HG03025 (cell line): Measurements from ENCODE around the gene KCTD12.
"Not testable (repeated sequence)": the region's sequence is repeated elsewhere in the genome, so short reads cannot be mapped to it uniquely, and the experiment has no call there.

Experiments used
- ATAC-seq: cut with Tn5 transposase; IDR thresholded peaks from one replicate; pipeline ENCODE4 v1.9.1; 2021; ENCODE audit warnings: mild to moderate bottlenecking, moderate library complexity; ENCODE audit not compliant: unreplicated experiment, low FRiP score

KCTD12 gene

DNA sequence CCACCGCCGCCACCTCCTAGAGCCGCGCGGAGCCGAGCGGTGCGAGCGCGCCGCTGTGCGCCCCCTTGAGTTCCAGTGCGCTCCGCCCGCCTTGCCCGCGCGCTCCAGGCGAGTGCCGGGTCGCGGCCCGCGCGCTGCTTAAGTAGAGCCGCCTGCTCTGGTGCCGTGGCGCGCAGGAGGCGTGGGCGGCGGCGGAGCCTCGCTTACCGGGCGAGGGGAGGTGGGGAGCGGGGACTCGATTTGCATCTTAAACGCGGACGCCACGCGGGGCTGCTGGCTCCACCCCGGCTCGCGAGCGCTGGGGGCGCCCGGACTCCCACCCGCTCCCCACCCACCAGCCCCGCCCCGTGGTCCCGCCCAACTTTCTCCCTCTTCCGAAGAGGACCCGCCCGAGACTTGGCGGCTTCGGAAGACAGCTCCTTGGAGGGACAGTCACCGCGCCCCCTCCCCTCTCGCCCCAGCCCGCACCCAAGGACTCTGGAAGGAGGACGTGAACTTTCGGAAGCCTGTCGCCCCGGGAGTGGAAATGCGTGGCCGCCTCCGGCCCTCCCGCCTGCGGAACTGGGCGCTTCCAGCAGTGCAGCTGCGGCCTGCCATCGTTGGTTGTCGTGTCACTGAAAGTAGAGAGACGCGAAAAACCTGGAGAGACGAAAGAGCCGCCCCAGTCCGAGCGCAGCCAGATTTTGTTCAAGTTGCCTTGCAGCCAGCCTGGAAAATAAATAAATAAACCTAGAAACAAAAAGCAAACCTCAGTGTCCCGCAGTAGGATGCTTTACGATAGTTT, at the start of gene KCTD12:
Gene KCTD12, minus strand, starts transcription at position 114 of the 784 bp plus-strand sequence. CDS start 257 bp downstream, outside the sequence.
- peak; percentile 66 for ATAC-seq

DNA sequence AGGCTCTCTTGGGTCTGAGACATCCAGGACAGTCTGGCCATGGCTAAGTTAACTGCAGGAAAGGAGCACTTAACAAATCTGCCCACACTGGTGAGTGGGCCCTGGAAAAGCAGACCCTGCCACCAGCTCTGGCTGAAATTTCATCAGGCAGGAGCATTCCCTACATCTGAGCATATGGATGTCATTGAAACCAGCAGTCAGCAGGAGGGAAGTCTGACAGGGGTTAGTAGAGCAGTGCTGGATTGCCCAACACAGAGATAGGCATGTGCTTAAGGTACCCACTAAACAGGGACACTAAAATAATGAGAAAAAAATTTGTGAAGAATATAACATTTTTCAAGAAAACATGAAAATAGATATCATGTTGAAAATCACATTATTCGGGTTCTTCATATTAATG, 48.5 kb upstream of the KCTD12 start:
- no peak for ATAC-seq

DNA sequence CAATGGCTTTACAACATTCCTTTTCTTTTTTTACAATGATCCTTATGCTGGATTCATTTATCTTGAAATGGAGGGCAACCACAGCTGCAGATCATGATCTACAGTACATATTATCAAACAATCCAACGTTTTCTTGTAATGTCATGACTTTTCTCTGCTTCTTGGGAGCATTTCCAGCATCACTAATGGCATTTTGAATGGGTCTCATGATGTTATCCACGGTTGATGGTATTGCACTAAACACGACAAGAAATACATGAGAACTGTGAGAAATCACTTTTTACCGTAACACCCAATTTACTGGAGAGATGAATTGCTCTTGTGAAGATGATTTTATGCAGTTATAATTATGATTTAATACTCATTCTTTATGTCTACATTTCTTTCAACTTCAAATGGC, 45.9 kb upstream of the KCTD12 start:
- ATAC-seq, result no peak

DNA sequence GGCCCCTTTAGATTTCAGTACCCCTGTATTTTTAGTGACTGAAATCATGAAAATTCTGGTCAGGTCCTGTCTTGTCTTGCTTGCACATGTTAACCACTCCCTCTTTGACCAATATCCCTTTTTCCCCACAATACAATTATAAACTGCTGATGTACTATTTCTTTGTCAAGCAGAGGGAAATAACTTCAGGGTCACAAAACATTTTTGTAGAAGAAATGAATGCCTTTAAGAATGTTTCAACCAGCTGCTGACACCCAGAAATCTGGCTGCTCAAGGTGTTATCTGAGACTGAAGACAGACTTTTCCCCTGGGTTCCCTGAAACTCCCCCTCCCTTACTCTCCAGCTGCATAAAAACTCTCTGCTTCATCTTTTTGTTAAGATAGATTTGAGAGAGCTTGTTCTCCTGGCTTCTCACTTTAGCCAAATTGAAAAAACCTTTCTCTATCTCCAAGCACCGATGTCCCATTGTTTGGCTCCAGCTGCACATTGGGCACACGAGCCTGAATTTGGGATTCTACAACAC, 43.7 kb upstream of the KCTD12 start:
- peak; percentile 81 for ATAC-seq

DNA sequence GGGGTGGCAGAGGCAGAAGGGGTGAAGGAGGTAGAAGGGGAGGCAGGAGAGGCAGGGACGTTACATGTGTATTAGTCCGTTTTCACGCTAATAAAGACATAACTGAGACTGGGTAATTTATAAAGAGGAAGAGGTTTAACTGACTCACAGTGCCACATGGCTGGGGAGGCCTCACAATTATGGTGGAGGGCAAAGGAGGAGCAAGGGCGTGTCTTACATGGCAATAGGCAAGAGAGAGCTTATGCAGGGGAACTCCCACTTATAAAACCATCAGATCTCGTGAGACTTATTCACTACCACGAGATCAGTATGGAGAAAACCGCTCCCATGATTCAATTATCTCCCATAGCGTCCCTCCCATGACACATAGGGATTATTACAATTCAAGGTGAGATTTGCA, 43.1 kb upstream of the KCTD12 start:
- peak; percentile 51 for ATAC-seq

DNA sequence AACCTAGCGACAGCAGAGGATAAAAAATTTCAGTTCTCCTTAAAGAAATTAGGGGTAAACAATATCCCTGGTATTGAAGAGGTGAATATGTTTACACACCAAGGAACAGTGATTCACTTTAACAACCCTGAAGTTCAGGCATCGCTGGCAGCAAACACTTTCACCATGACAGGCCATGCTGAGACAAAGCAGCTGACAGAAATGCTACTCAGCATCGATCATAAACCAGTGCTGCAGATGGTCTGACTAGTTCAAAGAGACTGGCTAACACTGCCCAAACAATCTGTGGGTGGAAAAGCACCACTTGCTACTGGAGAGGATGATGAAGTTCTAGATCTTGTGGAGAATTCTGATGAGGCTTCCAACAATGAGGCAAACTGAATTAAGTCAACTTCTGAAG, 42.3 kb upstream of the KCTD12 start:
- no peak for ATAC-seq

DNA sequence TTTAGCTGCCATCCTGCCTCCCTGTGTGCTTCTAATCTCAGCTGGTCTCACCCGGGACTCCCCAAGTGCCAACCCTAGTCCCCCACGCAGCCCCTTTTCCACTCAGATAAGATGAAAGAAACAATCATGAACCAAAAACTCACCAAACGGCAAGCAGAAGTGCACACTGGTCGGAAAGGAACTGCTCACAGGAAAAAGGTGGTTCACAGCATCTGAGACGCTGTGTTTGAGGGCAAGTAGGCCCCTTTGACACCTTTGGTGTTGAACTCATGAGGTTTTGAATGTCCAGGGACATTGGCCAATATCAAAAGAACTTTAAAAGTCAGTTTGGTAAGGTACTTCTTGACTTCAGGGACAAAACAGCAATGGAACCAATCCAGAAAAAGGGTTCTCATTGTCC, 41.8 kb upstream of the KCTD12 start:
- no peak for ATAC-seq

DNA sequence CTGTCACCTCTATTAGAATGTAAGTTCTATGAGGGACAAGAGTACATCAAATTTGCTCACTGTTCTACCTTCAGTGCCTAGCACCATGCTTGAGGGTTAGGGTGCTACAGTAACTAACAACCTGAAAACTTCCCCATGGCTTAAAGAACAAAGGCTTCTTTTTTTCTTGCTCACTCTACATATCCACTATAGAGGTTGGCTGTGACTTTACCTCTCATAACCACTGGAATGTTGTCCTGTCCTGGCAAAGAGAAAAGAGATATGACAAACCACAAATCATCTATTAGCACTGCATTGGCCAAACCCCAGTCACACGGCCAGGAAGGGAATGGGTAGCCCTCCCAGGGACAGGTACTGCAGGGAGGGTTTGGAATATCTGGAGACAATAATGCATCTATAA, 38.9 kb upstream of the KCTD12 start:
- no peak for ATAC-seq

DNA sequence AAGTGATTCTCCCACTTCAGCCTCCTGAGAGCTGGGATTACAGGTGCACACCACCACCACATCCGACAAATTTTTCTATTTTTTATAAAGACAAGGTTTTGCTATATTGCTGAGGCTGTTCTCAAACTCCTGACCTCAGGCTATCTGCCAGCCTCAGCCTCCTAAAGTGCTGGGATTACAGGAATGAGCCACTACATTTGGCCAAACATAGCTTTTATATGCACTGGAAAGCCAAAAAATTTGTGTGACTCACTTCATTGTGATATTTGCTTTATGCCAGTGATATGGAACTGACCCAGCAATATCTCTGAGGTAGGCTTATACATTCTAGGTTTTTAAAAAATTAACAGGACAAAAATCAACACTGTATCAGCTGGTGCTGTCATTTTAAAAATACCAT, 35.3 kb upstream of the KCTD12 start:
- ATAC-seq, result no peak

DNA sequence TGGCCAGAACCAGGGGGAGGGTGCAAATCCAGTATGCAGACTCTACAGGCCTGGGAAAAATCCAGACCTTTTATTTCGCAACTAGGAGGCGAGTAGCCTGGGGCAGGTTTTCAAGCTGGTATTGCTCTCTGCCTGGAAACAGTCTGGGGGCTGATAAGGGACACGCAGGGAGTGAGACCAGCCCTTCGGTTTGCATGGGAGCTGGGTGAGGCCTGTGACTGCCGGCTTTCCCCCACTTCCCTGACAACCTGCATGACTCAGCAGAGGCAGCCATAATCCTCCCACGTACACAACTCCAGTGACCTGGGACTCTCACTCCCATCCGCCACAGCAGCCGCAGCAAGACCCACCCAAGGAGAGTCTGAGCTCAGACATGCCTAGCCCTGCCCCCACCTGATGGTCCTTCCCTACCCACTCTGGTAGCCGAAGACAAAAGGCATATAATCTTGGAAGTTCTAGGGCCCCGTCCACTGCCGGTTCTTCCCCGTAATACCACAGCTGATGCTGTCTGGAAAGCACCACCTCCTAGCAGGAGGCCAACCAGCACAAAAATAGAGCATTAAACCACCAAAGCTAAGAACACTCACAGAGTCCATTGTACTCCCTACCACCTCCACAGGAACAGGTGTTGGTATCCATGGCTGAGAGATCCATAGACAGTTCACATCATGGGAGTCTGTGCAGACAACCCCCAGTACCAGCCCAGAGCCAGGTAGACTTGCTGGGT, 31.7 kb upstream of the KCTD12 start:
- not testable (repeated sequence) for ATAC-seq

DNA sequence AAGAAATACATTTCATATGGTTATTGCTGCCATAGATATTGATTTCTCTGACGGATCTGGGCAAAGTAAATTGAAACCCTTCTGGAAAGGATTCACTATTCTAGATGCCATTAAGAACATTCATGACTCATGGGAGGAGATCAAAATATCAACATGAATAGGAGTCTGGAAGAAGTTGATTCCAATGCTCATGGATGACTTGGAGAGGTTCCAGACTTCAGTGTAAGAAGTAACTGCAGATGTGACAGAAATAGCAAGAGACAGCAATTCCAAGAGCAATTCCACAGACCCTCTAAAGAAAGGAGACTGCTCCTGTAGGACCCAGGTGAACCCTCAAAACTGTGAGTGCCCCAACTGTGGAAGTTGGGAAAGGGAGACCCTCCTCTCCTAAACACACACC, 30.9 kb upstream of the KCTD12 start:
- no peak for ATAC-seq

DNA sequence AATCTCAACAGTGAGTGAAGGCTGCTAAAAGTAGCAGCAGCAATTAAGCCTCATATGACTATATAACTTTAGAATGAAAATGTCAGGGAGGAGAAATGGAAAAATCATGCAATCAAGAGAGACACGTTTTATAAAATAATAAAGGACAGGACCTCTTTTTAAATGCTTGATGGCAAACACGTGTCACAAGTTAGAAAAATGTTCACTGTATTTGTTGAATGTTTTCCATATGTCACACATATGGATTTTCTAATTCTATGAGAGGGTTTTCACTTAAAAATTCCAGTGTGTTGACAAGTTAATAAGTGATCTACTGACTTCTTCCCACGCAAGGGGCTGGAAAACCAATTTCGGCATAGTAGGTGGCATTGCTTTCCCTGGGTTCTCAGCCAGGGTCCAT, 27.7 kb upstream of the KCTD12 start:
- ATAC-seq, result no peak

DNA sequence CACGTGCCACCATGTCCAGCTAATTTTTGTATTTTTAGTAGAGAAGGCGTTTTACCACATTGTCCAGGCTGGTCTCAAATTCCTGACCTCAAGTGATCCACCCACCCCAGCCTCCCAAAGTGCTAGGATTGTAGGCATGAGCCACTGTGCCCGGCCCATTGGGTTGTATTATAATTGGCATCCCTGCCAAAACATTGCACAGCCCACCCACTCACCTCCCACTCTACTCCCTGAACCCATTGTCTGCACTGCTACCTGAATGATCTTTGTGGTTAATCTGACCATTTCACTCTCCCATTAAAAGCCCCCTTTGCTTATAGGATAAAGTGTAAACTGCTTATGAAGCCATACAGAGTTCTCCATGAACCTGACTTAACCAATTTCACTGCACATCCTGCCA, 26.3 kb upstream of the KCTD12 start:
- no peak for ATAC-seq

DNA sequence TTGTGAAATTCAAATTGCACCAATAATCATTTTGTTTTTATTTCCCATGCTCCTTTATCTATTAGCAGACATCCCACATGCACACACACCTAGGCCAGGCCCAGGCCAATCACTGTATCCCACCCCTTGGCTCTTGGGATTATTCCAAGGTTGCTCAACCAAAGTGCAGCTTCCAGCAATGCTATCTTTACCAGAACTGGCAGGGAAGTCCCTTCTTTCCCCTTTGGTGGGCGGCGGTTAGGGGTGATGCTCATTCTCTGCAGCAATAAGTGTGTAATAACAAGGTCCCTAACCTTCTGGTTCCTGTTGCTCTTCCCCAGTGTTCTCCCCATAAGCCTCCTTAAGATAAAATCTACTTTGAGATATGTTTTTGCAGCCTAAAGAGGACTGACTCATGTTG, 18.3 kb upstream of the KCTD12 start:
- no peak for ATAC-seq

DNA sequence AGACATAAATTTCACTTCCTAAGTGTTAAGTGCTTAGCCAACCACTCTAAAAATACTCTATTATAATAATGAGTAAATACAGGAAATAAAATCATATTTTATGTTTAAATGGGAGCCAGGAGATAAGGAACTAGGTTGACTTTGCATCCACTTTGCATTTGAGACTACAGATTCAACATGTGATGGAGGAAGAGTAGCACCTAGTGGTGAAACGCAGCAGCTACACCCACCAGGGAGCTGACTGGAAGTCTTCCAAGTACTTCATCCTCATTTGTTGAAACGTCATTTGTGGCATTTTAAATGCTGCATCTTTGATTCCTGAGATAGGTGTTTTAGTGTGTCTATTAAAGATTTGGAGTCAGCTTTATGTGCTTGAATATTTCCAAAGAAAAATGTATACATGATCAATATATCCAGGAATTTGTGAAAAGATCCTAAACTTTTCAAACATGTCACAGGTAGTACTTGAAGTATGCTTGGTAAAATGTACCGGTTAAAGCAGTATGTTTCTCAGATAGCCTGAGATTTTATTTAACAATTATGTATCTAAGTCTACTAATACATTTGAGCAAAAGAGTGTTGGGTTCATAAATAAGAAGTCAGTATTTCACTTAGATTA, 17.4 kb upstream of the KCTD12 start:
- peak; percentile 88 for ATAC-seq

DNA sequence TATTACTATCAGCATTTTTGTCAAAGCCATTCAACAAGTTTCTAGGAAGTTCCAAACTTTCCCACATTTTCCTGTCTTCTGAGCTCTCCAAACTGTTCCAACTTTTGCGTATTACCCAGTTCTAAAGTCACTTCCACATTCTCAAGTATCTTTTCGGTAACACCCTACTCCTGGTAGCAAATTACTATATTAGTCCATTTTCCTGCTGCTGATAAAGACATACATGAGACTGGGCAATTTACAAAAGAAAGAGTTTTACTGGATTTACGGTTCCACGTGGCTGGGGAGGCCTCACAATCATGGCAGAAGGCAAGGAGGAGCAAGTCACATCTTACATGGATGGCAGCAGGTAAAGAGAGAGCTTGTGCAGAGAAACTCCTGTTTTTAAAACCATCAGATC, 12.9 kb upstream of the KCTD12 start:
- not testable (repeated sequence) for ATAC-seq

DNA sequence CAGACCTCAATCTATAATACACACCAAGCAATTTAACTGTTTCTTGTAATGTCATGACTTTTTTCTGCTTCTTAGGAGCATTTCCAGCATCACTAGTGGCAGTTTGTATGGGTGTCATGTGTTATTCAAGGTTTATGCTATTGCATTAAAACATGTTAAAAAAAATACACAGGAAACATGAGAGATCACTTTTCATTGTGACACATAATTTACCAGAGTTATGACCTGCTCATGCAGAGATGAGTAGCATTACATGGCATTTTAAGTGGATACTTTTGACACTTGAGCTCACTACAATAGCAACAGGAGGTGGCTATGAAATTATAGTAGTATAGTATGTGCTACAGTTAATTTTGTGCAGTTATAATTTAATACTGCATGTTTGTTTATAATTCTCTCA, 11.0 kb upstream of the KCTD12 start:
- ATAC-seq, result not testable (repeated sequence)

DNA sequence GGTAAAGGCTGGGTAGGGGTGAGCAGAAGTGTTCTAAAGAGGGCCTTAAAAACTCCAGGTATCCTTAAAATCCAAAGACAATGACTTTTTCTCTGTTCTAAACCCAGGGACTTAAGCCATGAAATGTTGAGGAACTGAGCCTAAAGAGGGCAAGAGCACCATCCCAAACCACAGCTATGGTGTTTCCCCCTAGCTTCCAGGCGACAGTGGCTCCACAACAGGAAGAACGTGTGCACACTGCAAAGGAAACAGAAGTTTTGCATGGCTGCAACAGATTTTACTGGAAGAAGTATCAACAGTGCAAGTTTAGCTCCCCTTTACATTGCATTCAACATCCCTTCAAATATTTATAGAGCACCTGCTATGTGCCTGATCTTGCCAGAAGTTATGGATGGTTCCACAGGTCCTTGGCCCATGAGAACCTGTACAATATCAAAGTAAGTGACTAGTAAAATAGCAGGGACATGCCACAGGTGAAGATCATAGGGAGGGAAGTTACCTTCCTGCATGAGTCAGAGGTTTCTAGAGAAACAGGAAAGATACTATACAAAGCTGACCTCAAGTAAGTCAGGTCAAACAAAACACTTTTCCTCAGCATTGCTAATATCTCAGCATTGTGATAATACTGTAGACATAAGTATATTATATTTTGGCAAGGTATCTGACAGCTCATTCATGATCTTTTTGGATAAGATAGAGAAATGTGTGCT, 8.4 kb upstream of the KCTD12 start:
- ATAC-seq, result peak; percentile 48

DNA sequence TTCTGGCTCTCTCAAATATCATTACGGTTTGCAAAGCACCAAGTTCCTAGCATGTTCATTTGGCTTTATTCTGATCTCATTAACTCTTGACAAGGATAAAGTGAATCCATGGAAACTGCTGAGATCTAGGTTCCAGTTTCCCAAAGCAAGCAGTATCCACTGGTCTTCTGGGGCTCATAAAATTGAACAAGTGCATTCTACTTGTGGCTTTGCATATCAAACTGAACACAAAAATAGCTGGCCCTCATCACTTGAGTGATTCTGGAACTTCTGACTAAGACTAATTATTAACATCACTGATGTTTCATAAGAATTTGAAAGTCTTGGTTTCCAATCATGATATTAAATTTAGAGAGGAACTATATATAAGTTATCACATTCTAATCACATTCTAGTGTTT, 6.3 kb upstream of the KCTD12 start:
- ATAC-seq, result no peak

DNA sequence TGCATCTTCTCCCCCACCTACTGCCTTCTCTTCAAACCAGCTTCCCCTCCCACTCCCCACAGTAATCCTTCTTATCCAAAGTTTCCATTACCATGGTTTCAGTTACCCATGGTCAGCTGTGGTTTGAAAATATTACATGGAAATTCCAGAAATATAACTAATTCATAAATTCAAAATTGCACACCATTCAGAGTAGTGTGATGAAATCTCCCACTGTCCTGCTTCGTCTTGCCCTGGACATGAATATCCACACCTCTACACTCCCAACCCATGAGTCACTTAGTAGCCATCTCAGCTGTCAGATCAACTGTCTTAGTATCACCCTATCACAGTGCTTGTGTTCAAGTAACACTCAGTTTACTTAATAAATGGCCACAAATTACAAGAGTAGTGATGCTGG, 3.8 kb upstream of the KCTD12 start:
- no peak for ATAC-seq

DNA sequence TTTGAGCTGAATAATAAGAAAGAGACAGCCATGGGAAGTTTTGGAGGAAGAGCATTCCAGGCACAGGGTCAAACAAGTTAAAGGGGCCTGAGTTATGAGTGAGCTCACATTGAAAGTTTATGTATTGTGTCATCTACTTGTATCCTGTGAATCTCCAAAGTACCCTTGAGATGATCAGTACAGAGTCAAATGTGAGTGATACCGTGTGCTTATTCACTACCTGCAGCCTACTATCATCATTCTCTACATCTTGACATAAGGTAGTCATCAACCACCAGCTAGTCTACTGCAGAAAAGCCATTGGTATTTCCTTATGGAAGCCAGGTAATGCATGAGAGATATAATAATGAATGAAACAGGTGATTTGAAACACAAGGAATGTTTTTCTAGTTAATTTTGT, 3.0 kb upstream of the KCTD12 start:
- ATAC-seq, result no peak
